GM11168 (cell line): ENCODE measurements around the gene UST.
"Not testable (repeated sequence)": the region's sequence is repeated elsewhere in the genome, so short reads cannot be mapped to it uniquely, and the experiment has no call there.

ENCODE experiments used
- in situ Hi-C: fragments of 300-500 bp; cut with MboI; formaldehyde crosslinking; loops from one replicate; pipeline ENCODE4 v1.12.0; 2022; ENCODE audit warnings: low sequenced_read_pairs; ENCODE audit not compliant: unreplicated experiment

Gene UST

DNA sequence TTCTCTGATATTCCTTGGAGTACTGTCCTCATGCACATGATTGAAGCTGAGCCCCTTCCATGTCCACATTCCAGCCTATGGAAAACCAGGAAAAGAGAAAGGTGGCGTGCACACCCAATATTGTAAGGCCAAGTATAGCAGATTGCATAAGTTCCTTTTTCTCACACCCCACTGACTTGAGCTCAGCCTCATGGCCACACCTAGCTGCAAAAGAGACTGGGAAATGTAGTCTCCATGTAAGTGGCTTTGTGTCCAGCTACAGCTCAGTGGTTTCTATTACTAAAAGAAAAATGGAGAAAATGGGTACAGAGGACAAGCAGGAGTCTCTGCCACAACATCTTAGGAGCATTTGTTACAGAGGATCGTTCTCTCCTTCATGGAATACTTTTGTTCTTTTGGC is 10.8 kb upstream of the UST start:
- in situ Hi-C loops: no loop called here

DNA sequence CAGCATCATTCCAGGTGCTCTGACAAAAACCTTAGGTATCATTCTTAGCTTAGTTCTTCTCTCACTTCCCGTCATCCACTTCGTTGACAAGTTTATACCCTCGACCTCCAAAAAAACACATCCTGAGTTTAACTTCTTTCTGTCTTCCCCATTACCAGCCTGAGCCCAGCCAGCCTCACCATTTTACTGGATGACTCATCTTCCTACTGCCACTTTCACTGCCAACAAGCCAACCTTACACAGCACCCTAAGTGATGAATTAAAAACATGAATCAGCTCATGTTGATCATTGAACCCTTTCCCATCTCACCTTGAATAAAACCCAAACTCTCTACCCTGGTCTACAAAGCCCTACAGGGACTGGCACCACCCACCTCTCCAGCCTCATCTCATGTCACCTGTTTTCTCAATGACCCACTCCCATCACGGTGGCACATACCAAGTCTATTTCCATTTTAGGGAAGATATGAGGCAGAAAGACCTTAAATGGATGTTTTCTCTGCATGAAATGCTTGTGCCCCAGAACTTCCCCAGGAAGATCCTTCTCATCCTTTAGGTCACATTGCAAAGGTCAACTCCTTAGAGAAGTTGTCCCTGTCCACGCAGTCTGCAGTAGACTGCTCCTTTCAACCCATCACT is 9.9 kb upstream of the UST start:
- in situ Hi-C loops: no loop called here

DNA sequence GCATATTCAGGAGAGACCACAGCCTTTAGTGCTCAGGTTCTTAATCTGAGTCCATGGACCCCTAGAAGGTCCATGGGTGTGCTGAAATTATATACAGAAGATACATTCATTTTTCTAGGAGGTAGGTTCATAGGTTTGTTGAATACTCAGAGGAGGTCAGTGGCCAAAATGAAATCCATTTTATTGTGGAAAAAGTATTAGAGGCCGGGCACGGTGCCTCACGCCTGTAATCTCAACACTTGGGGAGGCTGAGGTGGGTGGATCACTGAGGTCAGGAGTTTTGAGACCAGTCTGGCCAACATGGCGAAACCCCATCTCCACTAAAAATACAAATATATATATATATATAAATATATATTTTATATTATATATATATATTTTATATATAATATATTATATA is 9.0 kb upstream of the UST start:
- in situ Hi-C loops: no loop called here

GRCh38 chr6:148738946-148739821 is 7.6 kb upstream of the UST start:
- in situ Hi-C loops: no loop called here

DNA sequence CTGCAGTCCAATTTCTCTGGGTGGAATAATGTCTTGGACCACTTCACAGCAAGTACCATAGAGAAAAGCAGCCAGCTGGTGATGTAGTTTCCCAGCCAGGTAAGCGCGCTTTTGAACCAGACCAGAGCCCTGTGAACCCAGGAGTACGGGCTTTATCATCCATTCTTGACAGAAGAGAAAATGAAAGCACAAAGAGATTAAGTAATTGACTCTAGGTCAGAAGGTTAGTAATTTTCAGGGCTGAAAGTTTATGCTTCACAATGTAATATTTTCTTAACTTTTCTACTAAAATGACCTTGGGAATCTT is 7.1 kb upstream of the UST start:
- in situ Hi-C loops: no loop called here

DNA sequence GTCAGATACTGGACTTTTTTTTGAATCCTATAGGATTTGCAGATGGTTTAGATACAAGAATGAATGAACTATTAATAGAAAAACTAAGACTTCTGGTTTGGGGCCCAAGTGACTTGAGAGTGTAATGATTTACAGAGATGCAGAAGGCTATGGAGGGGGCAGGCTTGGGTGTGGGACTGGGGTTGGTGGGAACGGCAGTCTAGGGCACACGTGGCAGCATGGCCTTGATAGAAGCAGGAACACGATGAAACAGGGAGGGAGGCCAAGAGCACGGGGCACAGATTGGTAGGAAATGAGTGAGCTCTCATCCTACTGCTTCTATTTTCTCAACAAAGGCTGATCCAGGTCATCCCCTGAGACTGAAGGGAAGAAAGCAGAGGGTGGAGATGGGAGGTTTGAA is 3.4 kb upstream of the UST start:
- in situ Hi-C loops: no loop called here

DNA sequence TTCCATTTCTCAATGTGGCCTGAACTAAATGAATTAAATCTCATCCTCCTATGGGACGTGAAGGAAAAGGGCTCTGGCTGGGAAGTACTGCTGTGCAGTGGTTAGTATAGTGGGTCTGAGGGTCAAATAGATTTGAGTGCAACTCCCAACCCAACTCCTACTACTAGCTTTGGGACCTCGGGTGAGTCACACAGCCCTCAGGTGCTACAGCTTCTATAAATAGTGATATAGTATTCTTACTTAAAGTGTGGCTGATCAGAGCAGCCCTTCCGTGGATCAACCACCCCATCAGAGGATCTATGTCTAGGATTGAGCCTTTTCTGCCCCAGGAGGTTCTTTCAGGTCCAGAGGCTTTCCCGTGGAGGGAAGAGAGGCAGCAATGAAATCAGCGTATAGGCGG is 904 bp upstream of the UST start:
- in situ Hi-C loops: no loop called here

GRCh38 chr6:148747145-148747470 is 278 bp downstream of the UST start:
- in situ Hi-C loops: no loop called here

GRCh38 chr6:148747471-148748165 is 788 bp downstream of the UST start:
- in situ Hi-C loops: no loop called here

DNA sequence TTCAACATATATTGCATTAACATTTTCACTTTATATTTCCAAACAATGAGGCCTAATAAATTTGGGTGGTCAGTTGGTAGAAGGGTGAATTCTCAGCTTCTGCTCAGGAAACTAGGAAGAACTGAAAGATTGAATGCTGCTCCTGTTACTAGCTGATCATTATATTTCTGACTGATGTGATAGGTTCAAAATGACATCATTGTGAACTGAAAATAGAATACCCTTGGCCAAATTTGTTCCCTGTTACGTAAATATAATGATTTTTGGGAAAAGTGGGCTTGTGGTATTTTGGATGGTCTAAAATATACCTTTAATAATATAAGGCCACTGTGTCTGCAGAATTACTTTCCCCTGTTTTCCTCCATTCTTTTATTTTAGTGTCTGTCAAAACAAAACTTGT is 2.8 kb downstream of the UST start:
- in situ Hi-C loops: no loop called here

- in situ Hi-C loops: no loop called here
These were observed 4.3 kb downstream of the UST start for GRCh38 chr6:148750838-148751792.

GRCh38 chr6:148751793-148752170 is 5.0 kb downstream of the UST start:
- in situ Hi-C loops: no loop called here

DNA sequence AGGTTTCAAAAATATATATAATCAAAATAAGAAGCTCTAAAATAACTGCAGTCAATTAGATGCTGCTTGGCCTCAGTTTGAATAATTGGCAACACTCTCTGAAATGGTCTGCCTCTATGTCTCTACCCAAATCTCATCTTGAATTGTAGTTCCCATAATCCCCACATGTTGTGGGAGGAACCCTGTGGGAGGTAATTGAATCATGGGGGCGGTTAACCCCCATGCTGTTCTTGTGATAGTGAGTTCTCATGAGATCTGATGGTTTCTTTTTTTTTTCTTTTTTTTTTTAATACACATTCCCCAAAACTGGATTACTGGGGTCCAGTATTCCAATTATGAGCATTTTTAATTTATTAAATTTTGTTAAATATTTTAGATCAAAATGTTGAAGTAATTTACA is 8.5 kb downstream of the UST start:
- in situ Hi-C loops: not testable (repeated sequence)

- in situ Hi-C loops: no loop called here
These were observed 11.2 kb downstream of the UST start for GRCh38 chr6:148757944-148758480.

- in situ Hi-C loops: no loop called here
These were observed 11.7 kb downstream of the UST start for GRCh38 chr6:148758492-148758891.

DNA sequence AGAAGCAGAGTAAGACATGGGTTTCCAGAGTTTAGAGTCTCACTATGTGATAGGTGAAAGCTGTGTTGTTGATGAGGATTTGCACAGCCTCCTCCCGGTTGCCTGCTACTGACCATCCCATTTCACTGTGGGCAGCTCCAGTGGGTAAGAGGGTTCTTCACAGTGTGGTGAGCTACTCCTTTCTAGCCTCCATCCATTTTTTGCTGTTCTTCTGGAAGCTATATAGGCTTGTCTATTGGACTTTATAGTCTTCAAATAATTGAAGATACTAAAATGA is 13.4 kb downstream of the UST start:
- in situ Hi-C loops: no loop called here

DNA sequence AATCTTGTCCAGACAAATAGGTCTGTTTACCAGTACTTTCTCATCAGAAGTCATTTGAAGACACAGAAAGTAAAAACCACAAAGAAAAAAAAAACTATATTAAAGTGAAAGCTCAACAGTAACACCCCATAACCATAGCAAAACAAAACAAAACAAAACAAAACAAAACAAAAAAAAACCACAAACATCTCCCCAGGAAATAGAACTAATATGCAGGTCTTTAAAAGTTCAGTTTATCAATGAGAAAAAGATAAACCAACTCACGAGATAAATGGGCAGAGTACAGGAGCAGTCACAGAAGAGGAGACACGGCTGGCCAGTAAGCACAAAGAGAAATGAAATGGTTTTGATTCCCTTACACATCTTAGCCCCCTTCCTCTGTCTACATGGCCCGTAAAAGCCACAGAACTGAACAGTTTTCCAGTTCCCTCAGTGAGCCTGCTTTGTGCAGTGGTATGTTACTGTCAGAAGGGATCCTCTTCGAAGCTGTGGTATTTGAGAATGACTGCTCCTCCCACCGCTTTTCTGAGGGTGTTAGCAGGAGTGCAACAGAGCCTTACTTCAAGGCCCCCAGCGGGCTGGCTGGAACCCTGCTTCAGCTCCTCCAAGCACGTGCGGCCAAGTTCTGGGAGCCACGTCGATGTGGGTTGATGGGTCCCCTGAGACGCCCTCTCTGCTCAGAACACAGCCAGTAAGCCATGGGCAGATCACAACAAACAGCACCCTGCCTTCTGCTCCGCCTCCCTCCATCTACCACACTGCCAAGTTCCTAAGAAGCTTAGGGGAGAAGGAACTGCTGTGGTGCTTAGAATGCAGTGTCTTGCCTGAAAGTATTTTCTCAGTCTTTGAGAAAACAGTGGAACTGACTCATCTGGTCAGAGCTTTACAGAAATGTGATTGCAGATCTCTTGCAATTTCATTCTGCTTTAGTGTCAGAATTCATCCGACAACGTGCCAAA is 14.0 kb downstream of the UST start:
- in situ Hi-C loops: no loop called here

DNA sequence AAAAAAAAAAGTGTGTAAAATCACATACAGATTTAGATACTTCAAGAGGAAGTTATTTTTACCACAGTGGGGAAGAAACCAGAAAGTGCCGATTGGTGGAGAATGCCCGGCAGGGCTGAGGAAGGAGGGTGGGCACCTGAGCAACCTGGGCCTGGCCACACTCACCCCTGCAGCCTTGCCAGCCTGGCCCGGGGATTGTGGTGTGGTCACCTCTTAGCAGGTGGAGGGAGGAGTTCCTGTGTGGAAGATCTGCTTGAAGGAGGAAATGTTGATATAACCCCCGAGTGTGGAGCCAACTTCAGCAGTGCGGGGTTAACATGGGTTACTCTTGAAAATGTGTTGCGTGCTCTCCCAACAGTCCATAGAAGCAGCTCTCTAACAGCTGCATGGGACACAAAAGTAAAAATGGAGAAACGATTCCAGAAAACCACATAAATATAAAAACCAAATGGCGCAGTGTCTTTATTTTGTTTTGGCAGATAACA is 14.7 kb downstream of the UST start:
- in situ Hi-C loops: no loop called here

DNA sequence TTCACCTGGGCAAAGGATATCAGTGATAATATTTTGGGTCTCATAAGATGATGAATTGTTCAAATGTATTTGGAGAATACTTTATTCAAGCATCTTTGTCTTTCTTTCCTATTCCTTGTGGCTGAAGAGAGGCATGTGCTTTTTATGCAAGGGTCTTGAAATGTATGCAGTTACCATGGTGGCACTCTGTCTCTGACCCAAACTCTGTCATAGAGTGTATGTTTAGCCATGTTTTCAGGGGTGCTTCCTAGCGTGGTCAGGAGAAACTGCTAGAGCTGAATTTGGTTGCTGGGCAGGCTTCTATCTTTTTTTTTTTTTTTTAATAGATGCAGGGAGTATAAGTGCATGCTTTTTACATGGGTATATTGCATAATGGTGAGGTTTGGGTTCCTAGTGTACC is 15.4 kb downstream of the UST start:
- in situ Hi-C loops: no loop called here
